Measurements from ENCODE around the gene CDC42BPG.
A peak's percentile ranks its signal among the peaks of the same experiment; 100 is the strongest.

The CDC42BPG gene

GRCh38 chr11:64864473-64865285, 20.2 kb upstream of the CDC42BPG start:
- peak; percentile 72 for DNase-seq

- no peak for DNase-seq
Observed at GRCh38 chr11:64864135-64864472, 19.7 kb upstream of the CDC42BPG start.

DNA sequence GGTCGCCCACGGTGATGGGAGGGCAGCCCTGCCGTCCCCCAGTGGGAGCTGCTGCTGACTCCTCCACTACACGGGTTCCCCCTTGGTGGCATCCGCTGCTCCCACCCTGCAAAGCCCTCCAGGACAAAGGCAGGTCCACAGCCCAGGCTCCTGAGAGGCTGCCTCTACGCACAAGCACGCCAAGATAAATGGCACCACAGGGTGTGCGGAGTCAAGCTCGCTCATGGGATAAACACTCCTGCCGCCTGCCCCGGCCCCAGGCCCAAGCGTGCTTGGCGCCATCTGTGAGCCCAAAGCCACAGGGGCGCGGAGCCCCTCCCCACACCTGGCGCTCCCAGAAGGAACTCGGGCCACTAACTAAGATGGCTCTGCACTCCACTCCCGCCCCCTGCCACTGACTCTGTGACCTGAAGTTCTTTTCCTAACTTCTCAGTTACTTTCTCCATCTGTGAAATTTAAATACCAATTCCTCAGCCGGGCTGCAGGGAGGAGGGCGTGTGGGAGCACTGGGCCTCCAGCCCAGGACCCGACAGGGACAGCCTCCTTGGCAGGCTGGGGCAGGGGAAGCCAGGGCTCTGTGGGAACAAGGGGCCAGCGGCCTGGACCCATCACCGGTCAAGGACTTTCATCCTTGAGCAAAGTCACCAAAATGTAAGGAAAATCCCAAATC, 19.1 kb upstream of the CDC42BPG start:
- peak; percentile 2 for DNase-seq

DNA sequence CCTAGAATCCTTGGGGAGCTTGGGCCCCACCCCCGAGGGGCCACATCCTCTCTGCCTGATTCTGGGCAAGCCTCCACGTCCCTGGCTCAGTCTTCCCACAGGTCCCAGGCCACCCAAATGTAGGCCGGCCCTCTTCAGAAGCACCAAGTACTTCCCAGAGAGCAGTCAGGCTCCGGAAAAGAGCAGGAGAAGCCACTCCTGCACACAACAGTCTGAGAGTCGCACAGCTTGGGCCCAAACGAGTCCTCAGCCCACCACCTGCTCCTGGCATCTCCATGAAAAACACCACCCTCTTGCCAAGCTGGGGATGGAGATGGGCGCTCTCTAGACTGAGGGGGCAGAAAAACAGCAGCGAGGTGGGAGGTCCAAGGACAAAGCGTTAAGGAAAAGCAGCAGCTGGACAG, 18.5 kb upstream of the CDC42BPG start:
- no peak for DNase-seq

GRCh38 chr11:64861227-64861975, 16.9 kb upstream of the CDC42BPG start:
- no peak for DNase-seq

DNA sequence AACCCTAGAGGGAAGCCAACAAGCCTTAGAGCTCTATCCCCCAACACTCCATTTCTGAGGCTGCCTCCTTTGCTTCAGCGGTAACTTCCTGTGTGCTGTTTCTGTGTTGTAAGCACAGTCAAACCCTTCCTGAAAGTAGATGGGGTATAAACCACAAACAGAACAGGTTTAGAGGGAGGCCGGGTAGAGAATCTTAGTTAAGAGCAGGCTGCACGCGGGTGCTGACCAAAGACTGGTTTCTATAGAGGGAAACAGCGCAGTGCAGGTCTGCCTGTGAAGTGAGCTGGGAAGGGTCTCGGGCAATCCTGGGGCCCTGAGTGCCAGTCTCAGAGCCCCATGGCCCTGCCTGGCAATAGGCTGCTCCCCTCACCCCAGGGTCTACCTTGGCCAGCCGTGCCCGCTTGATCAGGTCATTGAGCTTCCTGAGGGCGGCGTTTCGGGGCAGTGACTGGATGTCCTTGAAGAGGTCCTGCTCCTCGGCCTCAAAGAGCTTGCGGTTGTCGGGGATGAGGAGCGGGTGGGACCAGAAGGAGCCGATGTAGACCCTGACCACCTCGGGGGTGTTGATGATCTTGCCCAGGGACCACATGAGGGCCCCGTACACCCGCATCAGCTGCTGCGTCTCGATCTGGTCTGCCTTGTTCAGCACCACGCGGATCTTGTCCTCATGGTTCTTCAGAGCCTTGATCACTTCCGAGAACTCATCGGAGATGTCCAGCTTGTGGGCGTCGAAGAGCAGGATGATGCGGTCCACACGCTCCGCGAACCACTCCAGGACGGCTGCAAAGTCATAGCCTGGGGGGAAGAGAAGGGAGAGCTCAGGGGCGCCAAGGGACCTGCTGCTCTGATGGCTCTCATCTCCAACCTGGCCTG, 15.3 kb upstream of the CDC42BPG start:
- peak; percentile 72 for DNase-seq

- peak; percentile 55 for DNase-seq
Observed at GRCh38 chr11:64858467-64859263, 14.2 kb upstream of the CDC42BPG start.

GRCh38 chr11:64857485-64857884, 13.0 kb upstream of the CDC42BPG start:
- no peak for DNase-seq

GRCh38 chr11:64856382-64857227, 12.2 kb upstream of the CDC42BPG start:
- DNase-seq, result peak; percentile 60

- DNase-seq, result no peak
Observed at GRCh38 chr11:64855596-64856304, 11.3 kb upstream of the CDC42BPG start.

DNA sequence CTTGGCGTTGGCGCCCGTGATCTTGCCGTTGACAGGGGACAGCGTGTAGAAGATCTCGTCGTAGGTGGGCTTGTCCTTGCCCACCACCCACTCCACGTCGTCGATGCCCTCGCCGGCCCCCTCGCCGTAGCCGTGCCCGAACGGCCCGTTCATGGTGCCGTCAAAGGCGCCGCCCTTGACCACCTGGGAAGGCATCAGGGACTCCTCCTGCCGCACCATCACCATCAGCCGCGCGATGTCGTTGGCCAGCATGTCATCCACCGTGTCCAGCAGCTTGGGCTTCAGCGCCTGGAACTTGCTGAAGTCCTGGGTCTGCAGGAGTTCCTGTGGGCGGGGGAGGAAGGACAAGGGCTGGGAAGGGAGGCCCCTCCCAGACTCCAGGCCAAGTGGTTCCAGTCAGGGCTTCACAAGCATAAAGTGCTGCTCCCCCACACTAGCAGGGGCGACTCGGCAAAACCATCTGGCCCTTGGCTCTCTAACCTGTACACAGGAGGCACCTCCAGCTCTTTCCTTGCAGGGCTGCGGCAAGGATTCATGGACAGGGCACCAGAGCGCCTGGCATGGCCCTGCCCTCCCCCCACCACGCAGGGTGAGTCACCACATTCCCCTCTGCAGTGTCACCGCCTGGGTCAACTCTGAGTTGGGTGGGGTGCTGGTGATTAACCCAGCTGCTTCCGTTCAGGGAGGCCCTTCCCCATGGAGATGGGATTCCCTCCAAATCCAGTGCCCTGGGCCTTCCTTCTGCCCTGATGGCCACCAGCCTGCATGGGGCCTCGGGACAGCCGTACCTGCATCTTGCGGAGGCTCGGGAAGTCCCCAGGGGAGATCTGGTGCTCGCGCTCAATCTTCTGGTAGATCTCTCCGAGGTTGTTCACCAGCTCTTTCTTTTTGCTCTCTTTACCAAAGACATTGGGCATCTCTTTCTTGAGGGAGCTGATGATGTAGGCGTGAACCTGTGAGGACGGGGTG, 10.4 kb upstream of the CDC42BPG start:
- DNase-seq, result peak; percentile 65

DNA sequence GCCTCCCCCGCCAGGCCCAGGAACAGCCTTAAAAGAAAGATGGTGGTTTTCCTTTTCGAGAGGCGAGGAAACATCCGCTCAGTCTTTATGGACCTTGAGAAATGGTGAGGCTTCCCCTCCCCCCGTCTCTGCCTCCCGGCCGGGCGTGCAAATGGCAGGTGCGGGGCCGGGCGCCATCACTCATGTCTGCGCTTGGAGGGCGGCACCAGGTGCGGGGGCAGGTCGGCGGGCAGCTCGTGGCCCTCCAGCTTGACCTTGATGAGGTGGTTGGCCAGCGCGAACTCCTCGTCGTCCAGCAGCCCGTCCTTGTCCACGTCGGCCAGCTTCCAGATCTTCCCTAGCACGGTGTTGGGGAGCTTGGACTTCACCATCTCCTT, 9.7 kb upstream of the CDC42BPG start:
- DNase-seq, result no peak

- no peak for DNase-seq
Observed at GRCh38 chr11:64853709-64854108, 9.3 kb upstream of the CDC42BPG start.

DNA sequence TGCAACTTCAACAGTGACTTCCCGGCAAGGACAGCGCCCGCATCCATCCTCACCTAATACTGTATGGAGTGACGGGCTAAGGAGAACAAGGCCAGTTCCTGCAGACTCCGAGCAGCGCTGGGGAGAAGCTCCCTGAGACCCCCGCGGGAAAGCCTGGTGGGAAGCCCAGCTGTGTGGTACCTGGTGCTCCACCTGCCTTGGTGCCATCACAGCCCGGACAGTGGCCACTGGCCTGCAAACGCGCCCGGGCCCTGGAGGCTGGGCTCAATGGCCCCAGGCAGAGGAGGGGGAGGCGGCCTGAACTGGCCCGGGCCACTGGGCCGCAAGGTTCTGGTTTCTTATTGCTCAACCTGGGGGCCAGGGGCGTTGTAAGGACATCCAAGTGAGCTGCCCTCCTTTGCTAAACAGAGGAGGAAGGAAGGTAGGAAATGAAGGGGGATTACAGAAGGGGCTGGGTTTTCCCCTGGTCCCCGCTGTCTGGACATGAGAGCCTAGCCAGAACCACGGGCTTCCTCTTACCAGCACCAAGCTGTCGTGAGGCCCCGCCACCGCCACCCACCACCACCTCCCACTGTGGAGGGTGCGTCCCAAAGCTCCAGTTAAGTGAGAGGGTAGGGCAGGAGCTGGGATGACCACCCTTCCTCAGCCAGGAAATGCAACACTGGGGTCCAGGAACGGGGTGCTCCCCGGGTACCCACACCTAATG, 8.5 kb upstream of the CDC42BPG start:
- DNase-seq, result no peak

GRCh38 chr11:64851831-64852351, 7.4 kb upstream of the CDC42BPG start:
- no peak for DNase-seq

DNA sequence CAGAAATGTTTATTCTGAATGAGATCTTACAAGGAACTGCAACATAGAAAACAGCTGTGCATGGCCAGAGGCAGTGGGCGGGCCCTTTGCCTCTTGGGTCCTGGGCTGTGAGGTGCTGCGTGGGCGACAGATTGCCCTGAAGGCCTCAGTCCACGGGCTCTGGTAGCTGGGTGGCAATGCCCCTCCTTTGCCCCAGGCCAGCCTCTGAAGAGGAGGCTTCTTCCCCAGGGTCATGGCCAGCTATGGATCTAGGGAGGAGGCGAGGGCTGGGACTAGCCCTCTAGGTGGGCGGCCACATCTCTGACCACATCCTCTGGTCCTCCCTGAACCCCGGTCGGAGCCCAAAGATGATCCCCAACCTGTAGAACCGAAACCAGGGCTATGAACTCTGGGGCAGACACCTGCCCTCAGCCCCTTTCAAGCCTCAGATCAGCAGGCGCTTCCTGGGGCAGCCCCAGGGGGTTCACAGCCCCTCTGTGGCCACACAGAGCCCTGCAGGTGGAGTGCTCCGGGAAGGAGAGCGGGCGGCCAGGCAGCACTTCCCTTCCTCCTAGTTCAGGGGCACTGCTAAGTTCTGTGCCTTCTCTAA, 6.6 kb upstream of the CDC42BPG start:
- peak; percentile 60 for DNase-seq

DNA sequence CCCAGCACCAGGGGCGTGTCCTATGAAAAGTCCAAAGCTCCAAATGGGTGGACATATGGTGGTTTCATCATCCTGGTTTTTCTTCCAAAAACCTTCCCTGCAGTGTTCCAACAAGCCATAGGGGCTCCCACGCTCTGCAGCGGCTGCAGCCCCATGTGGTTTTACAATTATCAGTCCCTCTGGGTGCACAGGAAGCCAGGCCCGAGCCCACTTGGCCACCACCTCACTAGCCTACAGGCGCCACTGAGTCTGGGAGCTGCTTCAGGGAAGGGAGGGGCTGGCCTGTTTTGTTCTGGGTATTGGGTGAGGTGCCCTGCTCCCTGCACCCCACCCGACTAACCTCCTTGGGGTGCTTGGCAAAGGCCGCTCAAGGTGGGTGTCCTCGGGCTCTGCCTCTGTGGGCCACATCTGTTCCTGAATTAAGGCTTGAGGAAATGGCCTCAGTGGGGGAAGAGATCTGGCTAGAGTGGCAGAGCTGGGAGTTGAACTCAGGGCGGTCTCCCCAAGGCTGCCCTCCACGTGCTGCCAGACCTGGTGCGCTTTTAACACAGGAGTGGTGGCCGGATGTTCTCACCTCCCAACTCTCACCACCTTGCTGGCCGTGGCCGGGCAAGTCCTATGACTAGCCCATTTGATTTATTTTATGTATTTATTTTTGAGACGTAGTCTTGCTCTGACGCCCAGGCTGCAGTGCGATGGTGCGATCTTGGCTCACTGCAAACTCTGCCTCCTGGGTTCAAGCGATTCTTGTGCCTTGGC, 5.3 kb upstream of the CDC42BPG start:
- DNase-seq, result no peak
